Measurements from ENCODE around the gene FRAT2. TPM values are rescaled to one million over a fixed set of nuclear protein-coding genes. Genes with fewer than 3 reads are reported as not detected.

The FRAT2 gene
- total and polyA plus RNA-seq, 3 experiments from 2014 or later, result 9.8 to 18.7 (median 10.4) TPM

DNA sequence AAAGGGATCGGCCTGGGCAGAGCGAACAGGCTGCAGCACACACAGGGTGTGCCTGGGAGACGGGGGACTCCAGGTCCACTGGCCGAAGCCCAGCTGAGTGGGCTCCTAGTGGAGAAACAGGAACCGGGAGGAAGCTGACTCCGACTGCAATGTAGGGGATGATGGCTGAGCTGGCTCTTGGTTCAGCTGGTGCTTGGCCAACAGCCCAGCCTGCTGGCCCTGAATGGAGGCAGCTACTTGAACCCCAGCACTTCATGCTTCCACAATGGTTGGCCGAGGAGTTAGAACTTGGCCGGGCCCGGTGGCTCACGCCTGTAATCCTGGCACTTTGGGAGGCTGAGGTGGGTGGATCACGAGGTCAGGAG lies 27.0 kb upstream of the FRAT2 start:
- no peak for DNase-seq
- Histone ChIP-seq H3K27me3 (ENCODE audit: insufficient read depth, low read length, poor library complexity, severe bottlenecking) (no peaks in the 10 kb centered on the region), H3K4me3 (ENCODE audit: low read length) (no peak overlapping the region), H3K27ac (ENCODE audit: low read depth, low read length) (no peak overlapping the region), H3K4me1 (ENCODE audit: insufficient read depth, low read length) (no peaks in the 10 kb centered on the region), H3K36me3 (ENCODE audit: insufficient read depth, low read length) (no peaks in the 10 kb centered on the region), H3K9me3 (ENCODE audit: low read length) (no peaks in the 10 kb centered on the region)
- H3K27me3 Mint-ChIP-seq, result no peaks in the 10 kb centered on the region
- H3K4me1 Mint-ChIP-seq, result peaks cover 0 to 2% (median 1%) of the 10 kb centered on the region in 3 donors
- H3K4me3 Mint-ChIP-seq, result no peak overlapping the region
- ChIA-PET CTCF (no interaction called here), POLR2A (no interaction called here)
- H3K36me3 Mint-ChIP-seq, result peaks cover 3 to 53% (median 9%) of the 10 kb centered on the region in 3 donors
- no peak overlapping the region for H3K27ac Mint-ChIP-seq
- H3K9me3 Mint-ChIP-seq, result no peaks in the 10 kb centered on the region

DNA sequence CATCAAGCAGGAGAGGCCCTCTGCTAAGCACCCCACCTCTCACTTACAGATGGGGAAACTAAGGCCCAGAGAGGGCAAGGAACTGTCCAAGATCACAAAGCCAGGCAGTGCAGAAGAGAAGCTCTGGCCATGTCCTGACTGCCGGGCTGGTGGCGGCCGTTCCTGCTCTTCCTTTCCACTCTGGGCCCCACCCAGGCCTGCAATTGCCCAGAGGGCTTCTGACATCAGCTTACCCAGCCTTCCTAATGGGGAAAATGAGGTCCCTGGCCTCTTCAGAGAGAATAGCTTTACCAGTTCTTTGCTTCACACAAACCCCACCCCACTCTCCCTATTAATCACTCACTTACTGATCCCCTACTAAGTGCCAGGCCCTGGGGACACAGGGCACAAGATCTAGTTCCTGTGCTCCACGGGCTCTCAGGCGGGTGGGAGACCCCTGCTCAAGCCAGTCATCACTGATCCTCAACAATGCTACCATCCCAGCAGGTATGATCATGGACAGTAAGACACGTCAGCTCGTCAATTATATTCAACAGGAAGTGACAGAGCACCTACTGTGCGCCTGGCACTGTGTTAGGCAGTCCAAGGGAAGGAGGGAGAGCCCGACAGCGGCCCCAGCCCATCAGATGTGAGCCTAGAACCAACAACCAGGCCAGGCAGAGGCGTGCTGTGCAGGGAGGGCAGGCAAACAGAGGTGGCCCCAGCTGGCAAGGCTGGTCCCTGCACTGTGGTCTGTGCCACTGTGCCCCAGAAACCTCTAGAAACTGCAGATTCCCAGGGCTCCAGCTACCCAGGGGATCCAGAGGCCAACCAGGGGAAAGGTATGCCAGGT lies 26.4 kb upstream of the FRAT2 start:
- Histone ChIP-seq H3K9me3 (ENCODE audit: low read length) (no peaks in the 10 kb centered on the region), H3K27me3 (ENCODE audit: insufficient read depth, low read length, poor library complexity, severe bottlenecking) (no peaks in the 10 kb centered on the region), H3K4me3 (ENCODE audit: low read length) (no peak overlapping the region), H3K36me3 (ENCODE audit: insufficient read depth, low read length) (no peaks in the 10 kb centered on the region), H3K4me1 (ENCODE audit: insufficient read depth, low read length) (no peaks in the 10 kb centered on the region), H3K27ac (ENCODE audit: low read depth, low read length) (no peak overlapping the region)
- Mint-ChIP-seq H3K27me3 (no peaks in the 10 kb centered on the region), H3K36me3 (peaks cover 3 to 53% (median 12%) of the 10 kb centered on the region in 3 donors), H3K4me3 (peak overlapping the region in 1 of 7 donors; percentile 40), H3K4me1 (peaks cover 0 to 8% (median 6%) of the 10 kb centered on the region in 3 donors), H3K9me3 (no peaks in the 10 kb centered on the region), H3K27ac (peak overlapping the region in 3 of 8 donors; percentile 36 to 77 (median 72))
- ChIA-PET CTCF (no interaction called here), POLR2A (no interaction called here)
- no peak for DNase-seq

DNA sequence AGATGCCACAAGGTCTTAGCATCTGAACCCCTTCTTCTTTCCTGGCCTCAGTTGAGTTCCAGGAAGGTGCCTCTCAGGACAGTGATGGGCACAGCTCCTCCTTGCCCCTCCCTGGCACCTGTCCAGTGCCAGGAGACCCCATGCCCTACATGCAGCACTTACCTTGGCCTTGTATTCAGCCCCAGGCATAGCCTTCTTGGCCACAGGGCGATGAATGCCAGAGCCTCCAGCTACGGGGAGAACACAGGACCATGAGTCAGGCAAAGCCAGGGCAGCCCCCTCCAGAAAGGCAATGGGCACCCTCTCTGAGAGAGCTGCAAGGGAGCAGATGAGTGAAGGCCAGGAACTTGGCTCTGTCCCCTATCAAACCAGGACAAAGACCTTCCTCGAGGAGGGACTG lies 24.3 kb upstream of the FRAT2 start:
- DNase-seq, result no peak
- Histone ChIP-seq H3K4me1 (ENCODE audit: insufficient read depth, low read length) (no peaks in the 10 kb centered on the region), H3K36me3 (ENCODE audit: insufficient read depth, low read length) (no peaks in the 10 kb centered on the region), H3K27me3 (ENCODE audit: insufficient read depth, low read length, poor library complexity, severe bottlenecking) (no peaks in the 10 kb centered on the region), H3K4me3 (ENCODE audit: low read length) (no peak overlapping the region), H3K27ac (ENCODE audit: low read depth, low read length) (no peak overlapping the region), H3K9me3 (ENCODE audit: low read length) (no peaks in the 10 kb centered on the region)
- H3K4me3 Mint-ChIP-seq, result no peak overlapping the region
- CTCF ChIA-PET, result interaction anchor here (0.9 to 1.5 kb wide), 5 partner anchors 75 to 148 kb away, joined by 3 to 4 read pairs (median 4); no protein-coding TSS in a partner anchor
- no peaks in the 10 kb centered on the region for H3K9me3 Mint-ChIP-seq
- POLR2A ChIA-PET, result interaction anchor here (1.3 kb wide), 1 partner anchor 40 kb away, joined by 3 read pairs; the partner anchor contains the start of gene FRAT1
- H3K27me3 Mint-ChIP-seq, result no peaks in the 10 kb centered on the region
- H3K27ac Mint-ChIP-seq, result no peak overlapping the region
- H3K4me1 Mint-ChIP-seq, result peaks cover 0 to 12% (median 10%) of the 10 kb centered on the region in 3 donors
- peaks cover 3 to 41% (median 14%) of the 10 kb centered on the region in 3 donors for H3K36me3 Mint-ChIP-seq

DNA sequence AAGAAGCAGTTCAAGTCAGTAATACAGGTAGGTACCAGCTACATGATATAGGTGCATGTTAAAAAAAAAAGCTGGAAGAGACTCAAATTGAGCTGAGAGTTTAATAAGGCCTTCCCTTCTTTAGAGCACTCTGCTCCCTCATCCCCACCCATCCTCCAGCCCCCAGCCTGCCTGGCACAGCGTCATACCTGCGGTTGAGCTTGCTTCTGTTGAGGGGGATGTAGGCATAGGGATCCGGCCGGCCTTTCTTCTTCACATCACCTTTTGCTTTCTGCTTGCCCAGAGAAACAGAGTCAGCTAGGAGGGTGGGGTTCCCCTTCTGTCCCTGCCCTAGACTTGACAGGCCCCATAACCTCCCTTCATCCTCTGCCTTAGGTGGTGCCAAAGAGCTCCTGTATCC lies 23.8 kb upstream of the FRAT2 start:
- DNase-seq, result no peak
- H3K9me3 Mint-ChIP-seq, result no peaks in the 10 kb centered on the region
- H3K36me3 Mint-ChIP-seq, result peaks cover 3 to 36% (median 14%) of the 10 kb centered on the region in 3 donors
- Histone ChIP-seq H3K36me3 (ENCODE audit: insufficient read depth, low read length) (no peaks in the 10 kb centered on the region), H3K27ac (ENCODE audit: low read depth, low read length) (no peak overlapping the region), H3K27me3 (ENCODE audit: insufficient read depth, low read length, poor library complexity, severe bottlenecking) (no peaks in the 10 kb centered on the region), H3K9me3 (ENCODE audit: low read length) (no peaks in the 10 kb centered on the region), H3K4me3 (ENCODE audit: low read length) (no peak overlapping the region), H3K4me1 (ENCODE audit: insufficient read depth, low read length) (no peaks in the 10 kb centered on the region)
- ChIA-PET POLR2A (no interaction called here), CTCF (interaction anchor here (1.1 to 1.5 kb wide), 4 partner anchors 75 to 148 kb away, joined by 3 to 4 read pairs (median 4); no protein-coding TSS in a partner anchor)
- H3K4me1 Mint-ChIP-seq, result peaks cover 0 to 12% (median 10%) of the 10 kb centered on the region in 3 donors
- H3K27ac Mint-ChIP-seq, result no peak overlapping the region
- no peak overlapping the region for H3K4me3 Mint-ChIP-seq
- H3K27me3 Mint-ChIP-seq, result no peaks in the 10 kb centered on the region

DNA sequence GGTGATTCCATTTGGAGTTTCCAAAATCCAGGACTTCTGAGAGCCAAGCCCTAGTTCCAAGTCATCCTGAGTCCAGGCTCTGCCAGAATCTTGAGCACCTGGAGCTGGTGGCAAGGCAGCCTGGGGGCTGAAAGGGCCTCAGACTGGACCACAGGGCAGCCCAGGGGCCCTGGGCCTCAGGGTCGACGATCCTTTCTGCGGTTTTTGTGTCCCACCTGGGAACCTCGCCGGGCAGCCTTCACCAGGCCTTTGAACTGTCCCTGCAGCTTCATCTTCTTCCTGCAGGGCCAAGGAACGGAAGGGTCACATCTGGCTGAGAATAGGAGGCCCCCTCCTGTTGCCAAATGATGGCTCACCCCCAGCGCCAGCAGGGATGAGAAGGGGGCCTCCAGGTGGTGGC lies 22.4 kb upstream of the FRAT2 start:
- H3K27me3 Mint-ChIP-seq, result no peaks in the 10 kb centered on the region
- H3K27ac Mint-ChIP-seq, result no peak overlapping the region
- CTCF ChIA-PET, result interaction anchor here (2.9 kb wide), 1 partner anchor 78 kb away, joined by 17 read pairs; no protein-coding TSS in a partner anchor
- no peaks in the 10 kb centered on the region for H3K36me3 ChIP-seq (ENCODE audit: insufficient read depth, low read length)
- no peak overlapping the region for H3K27ac ChIP-seq (ENCODE audit: low read depth, low read length)
- no peaks in the 10 kb centered on the region for H3K9me3 Mint-ChIP-seq
- DNase-seq, result no peak
- POLR2A ChIA-PET, result no interaction called here
- H3K9me3 ChIP-seq (ENCODE audit: low read length), result no peaks in the 10 kb centered on the region
- no peaks in the 10 kb centered on the region for H3K27me3 ChIP-seq (ENCODE audit: insufficient read depth, low read length, poor library complexity, severe bottlenecking)
- no peaks in the 10 kb centered on the region for H3K4me1 ChIP-seq (ENCODE audit: insufficient read depth, low read length)
- peaks cover 0 to 12% (median 10%) of the 10 kb centered on the region in 3 donors for H3K4me1 Mint-ChIP-seq
- no peak overlapping the region for H3K4me3 ChIP-seq (ENCODE audit: low read length)
- no peak overlapping the region for H3K4me3 Mint-ChIP-seq
- H3K36me3 Mint-ChIP-seq, result peaks cover 3 to 32% (median 14%) of the 10 kb centered on the region in 3 donors

DNA sequence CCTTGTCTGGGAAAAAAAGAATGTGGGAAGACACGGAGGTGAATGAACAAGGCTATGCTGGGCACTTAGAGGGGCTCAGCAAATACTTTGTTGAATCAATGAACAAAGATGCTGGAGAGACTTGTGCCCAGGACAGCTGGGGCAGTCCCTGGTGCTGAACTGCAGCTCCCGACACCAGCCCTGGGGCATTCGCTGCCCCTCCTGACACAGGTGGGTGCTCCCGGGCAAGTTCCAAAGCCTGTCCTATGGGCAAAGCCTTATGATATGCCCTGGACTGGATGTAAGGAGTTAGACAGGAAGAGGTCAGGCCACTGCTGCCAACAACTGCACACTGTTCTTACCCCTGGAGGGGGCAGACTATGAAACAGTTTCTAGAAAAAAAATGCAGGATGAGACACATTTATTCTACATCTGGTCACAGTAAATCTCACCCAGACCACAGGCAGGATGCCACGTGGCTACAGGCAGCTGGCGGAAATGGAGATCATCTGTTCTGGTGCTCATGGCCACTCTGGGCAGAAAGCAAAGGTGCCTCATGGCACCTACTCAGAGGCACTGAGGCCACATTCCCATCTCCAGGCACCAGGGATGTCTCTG lies 21.9 kb upstream of the FRAT2 start:
- Histone ChIP-seq H3K9me3 (ENCODE audit: low read length) (no peaks in the 10 kb centered on the region), H3K27ac (ENCODE audit: low read depth, low read length) (no peak overlapping the region), H3K4me3 (ENCODE audit: low read length) (no peak overlapping the region), H3K36me3 (ENCODE audit: insufficient read depth, low read length) (no peaks in the 10 kb centered on the region), H3K4me1 (ENCODE audit: insufficient read depth, low read length) (no peaks in the 10 kb centered on the region), H3K27me3 (ENCODE audit: insufficient read depth, low read length, poor library complexity, severe bottlenecking) (no peaks in the 10 kb centered on the region)
- CTCF ChIA-PET, result interaction anchor here (1.2 to 2.9 kb wide), 5 partner anchors 13 to 82 kb away, joined by 3 to 17 read pairs (median 4); no protein-coding TSS in a partner anchor
- peak in 1 of 5 donors; percentile 10 for DNase-seq
- Mint-ChIP-seq H3K27ac (peak overlapping the region in 3 of 8 donors; percentile 50 to 61 (median 52)), H3K4me3 (no peak overlapping the region), H3K9me3 (no peaks in the 10 kb centered on the region), H3K27me3 (no peaks in the 10 kb centered on the region), H3K4me1 (peaks cover 0 to 12% (median 10%) of the 10 kb centered on the region in 3 donors), H3K36me3 (peaks cover 3 to 32% (median 14%) of the 10 kb centered on the region in 3 donors)
- POLR2A ChIA-PET, result no interaction called here

DNA sequence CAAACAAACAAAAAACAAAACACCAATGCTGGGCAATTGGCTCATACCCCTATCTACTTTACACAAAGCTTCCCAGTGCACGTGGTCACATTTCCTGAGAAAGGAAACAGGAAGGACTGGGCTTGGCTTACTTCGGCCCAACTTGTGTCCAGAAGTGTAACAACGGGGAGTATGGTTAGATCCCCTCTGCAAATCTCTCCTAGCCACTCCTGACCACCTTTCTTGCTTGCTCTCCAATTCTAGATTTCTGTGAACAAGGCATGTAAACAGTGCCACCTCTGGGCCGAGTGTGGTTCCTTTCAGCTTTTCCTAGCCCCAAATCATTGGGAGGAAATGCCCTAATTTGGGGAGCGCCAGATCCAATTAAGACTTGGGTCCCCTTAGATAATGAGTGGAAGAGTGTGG lies 21.0 kb upstream of the FRAT2 start:
- H3K27me3 ChIP-seq (ENCODE audit: insufficient read depth, low read length, poor library complexity, severe bottlenecking), result no peaks in the 10 kb centered on the region
- no peak overlapping the region for H3K27ac ChIP-seq (ENCODE audit: low read depth, low read length)
- Mint-ChIP-seq H3K27ac (peak overlapping the region in 3 of 8 donors; percentile 12 to 78 (median 66)), H3K27me3 (no peaks in the 10 kb centered on the region), H3K4me1 (peaks cover 0 to 12% (median 10%) of the 10 kb centered on the region in 3 donors), H3K9me3 (no peaks in the 10 kb centered on the region), H3K4me3 (no peak overlapping the region), H3K36me3 (peaks cover 3 to 31% (median 14%) of the 10 kb centered on the region in 3 donors)
- no peak for DNase-seq
- ChIA-PET CTCF (interaction anchor here (0.9 to 2.9 kb wide), 6 partner anchors 12 to 81 kb away, joined by 3 to 17 read pairs (median 4); no protein-coding TSS in a partner anchor), POLR2A (interaction anchor here (0.7 kb wide), 1 partner anchor 68 kb away, joined by 4 read pairs; no protein-coding TSS in a partner anchor)
- H3K4me3 ChIP-seq (ENCODE audit: low read length), result no peak overlapping the region
- H3K36me3 ChIP-seq (ENCODE audit: insufficient read depth, low read length), result no peaks in the 10 kb centered on the region
- H3K9me3 ChIP-seq (ENCODE audit: low read length), result no peaks in the 10 kb centered on the region
- no peaks in the 10 kb centered on the region for H3K4me1 ChIP-seq (ENCODE audit: insufficient read depth, low read length)

DNA sequence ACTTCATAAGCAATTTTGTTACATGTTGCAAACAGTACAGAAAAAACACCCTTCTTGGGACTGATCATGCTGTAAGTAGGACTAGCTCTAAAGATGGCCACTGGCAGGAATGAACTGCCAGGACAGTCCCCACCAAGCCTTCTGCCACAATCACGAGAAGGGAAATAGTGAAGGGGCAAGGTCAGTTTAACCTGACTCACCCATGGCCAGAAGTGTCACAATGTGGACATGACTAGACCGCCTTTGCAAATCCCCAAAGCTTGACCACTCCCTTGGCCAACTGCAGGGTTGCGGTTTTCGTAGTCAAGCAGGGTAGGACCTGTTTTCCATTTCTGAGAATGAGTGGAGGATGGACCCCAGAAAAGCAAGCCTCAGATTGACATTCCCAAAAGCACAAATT lies 19.4 kb upstream of the FRAT2 start:
- H3K4me3 Mint-ChIP-seq, result no peak overlapping the region
- H3K9me3 Mint-ChIP-seq, result no peaks in the 10 kb centered on the region
- H3K27me3 Mint-ChIP-seq, result no peaks in the 10 kb centered on the region
- no peak for DNase-seq
- no peaks in the 10 kb centered on the region for H3K4me1 ChIP-seq (ENCODE audit: insufficient read depth, low read length)
- ChIA-PET CTCF (interaction anchor here (1.0 kb wide), 1 partner anchor 13 kb away, joined by 3 read pairs; no protein-coding TSS in a partner anchor), POLR2A (no interaction called here)
- H3K9me3 ChIP-seq (ENCODE audit: low read length), result no peaks in the 10 kb centered on the region
- H3K4me3 ChIP-seq (ENCODE audit: low read length), result no peak overlapping the region
- H3K27ac Mint-ChIP-seq, result no peak overlapping the region
- no peaks in the 10 kb centered on the region for H3K27me3 ChIP-seq (ENCODE audit: insufficient read depth, low read length, poor library complexity, severe bottlenecking)
- peaks cover 0 to 12% (median 10%) of the 10 kb centered on the region in 3 donors for H3K4me1 Mint-ChIP-seq
- peaks cover 0 to 24% (median 9%) of the 10 kb centered on the region in 3 donors for H3K36me3 Mint-ChIP-seq
- no peak overlapping the region for H3K27ac ChIP-seq (ENCODE audit: low read depth, low read length)
- H3K36me3 ChIP-seq (ENCODE audit: insufficient read depth, low read length), result no peaks in the 10 kb centered on the region
